ENCODE results near the gene FAM98B.
"Not testable (repeated sequence)": the region's sequence is repeated elsewhere in the genome, so short reads cannot be mapped to it uniquely, and the experiment has no call there.

The FAM98B gene

GRCh38 chr15:38453971-38454695 is at the start of gene FAM98B:
Gene FAM98B, plus strand, starts transcription at chr15:38454127. Its CDS starts 35 bp downstream, at chr15:38454162.
- DNase-seq (ENCODE audit: low spot score): peak; percentile 91

GRCh38 chr15:38406436-38406835 is 47.5 kb upstream of the FAM98B start:
- no peak for DNase-seq (ENCODE audit: low spot score)

GRCh38 chr15:38408576-38408975 is 45.4 kb upstream of the FAM98B start:
- DNase-seq (ENCODE audit: low spot score): no peak

GRCh38 chr15:38411902-38412301 is 42.0 kb upstream of the FAM98B start:
- DNase-seq (ENCODE audit: low spot score): no peak

- no peak for DNase-seq (ENCODE audit: low spot score)
Measured at GRCh38 chr15:38412466-38412865, 41.5 kb upstream of the FAM98B start.

- DNase-seq (ENCODE audit: low spot score): peak; percentile 87
Measured at GRCh38 chr15:38414357-38414756, 39.6 kb upstream of the FAM98B start.

GRCh38 chr15:38421069-38421690 is 32.7 kb upstream of the FAM98B start:
- DNase-seq (ENCODE audit: low spot score): no peak

- DNase-seq (ENCODE audit: low spot score): no peak
Measured at GRCh38 chr15:38424101-38424552, 29.8 kb upstream of the FAM98B start.

GRCh38 chr15:38425269-38425668 is 28.7 kb upstream of the FAM98B start:
- no peak for DNase-seq (ENCODE audit: low spot score)

- DNase-seq (ENCODE audit: low spot score): no peak
Measured at GRCh38 chr15:38427380-38427779, 26.5 kb upstream of the FAM98B start.

GRCh38 chr15:38430106-38430760 is 23.7 kb upstream of the FAM98B start:
- no peak for DNase-seq (ENCODE audit: low spot score)

GRCh38 chr15:38436993-38437392 is 16.9 kb upstream of the FAM98B start:
- no peak for DNase-seq (ENCODE audit: low spot score)

GRCh38 chr15:38437603-38438002 is 16.3 kb upstream of the FAM98B start:
- DNase-seq (ENCODE audit: low spot score): not testable (repeated sequence)

GRCh38 chr15:38438031-38438986 is 15.6 kb upstream of the FAM98B start:
- no peak for DNase-seq (ENCODE audit: low spot score)

- peak; percentile 63 for DNase-seq (ENCODE audit: low spot score)
Measured at GRCh38 chr15:38440353-38441129, 13.4 kb upstream of the FAM98B start.

GRCh38 chr15:38441130-38441519 is 12.8 kb upstream of the FAM98B start:
- no peak for DNase-seq (ENCODE audit: low spot score)

- peak; percentile 10 for DNase-seq (ENCODE audit: low spot score)
Measured at GRCh38 chr15:38454696-38455090, 766 bp downstream of the FAM98B start.

GRCh38 chr15:38455092-38455491 is 1.2 kb downstream of the FAM98B start:
- DNase-seq (ENCODE audit: low spot score): peak; percentile 9

GRCh38 chr15:38458646-38459045 is 4.7 kb downstream of the FAM98B start:
- DNase-seq (ENCODE audit: low spot score): no peak

GRCh38 chr15:38459480-38459879 is 5.6 kb downstream of the FAM98B start:
- no peak for DNase-seq (ENCODE audit: low spot score)

GRCh38 chr15:38460543-38460942 is 6.6 kb downstream of the FAM98B start:
- DNase-seq (ENCODE audit: low spot score): no peak
